ENCODE data around the gene MIEN1. TPM values are rescaled to one million over a fixed set of nuclear protein-coding genes. Genes with fewer than 3 reads are reported as not detected.

The MIEN1 gene
- total and polyA plus RNA-seq, 4 donors: 21.6 to 82.4 (median 46.0) TPM

GRCh38 chr17:39737760-39738567, 7.6 kb upstream of the MIEN1 start, which contains the start of gene GRB7:
TSS of gene GRB7 (plus strand) at chr17:39737938. CDS start at chr17:39742302, 4,364 bp downstream.
- Histone ChIP-seq H3K4me1 (ENCODE audit: control insufficient read depth in 1 of 2, insufficient read depth in 2 of 2, low read length in 2 of 2) (no peaks in the 10 kb centered on the region), H3K9me3 (ENCODE audit: control insufficient read depth, low read length) (no peaks in the 10 kb centered on the region), H3K27ac (ENCODE audit: low read depth in 1 of 2, low read length in 2 of 2) (no peak within 1 kb of the TSS), H3K27me3 (ENCODE audit: control insufficient read depth in 1 of 2, insufficient read depth in 2 of 2, low read length in 1 of 2) (no peaks in the 10 kb centered on the region), H3K36me3 (ENCODE audit: control insufficient read depth in 1 of 2, insufficient read depth in 2 of 2, low read length in 1 of 2) (no peaks in the 10 kb centered on the region), H3K4me3 (ENCODE audit: low read length in 2 of 2) (no peak within 1 kb of the TSS)
- WGBS, 2 donors: 6% methylated on average over 33 to 34 of the region's 34 CpGs
- ATAC-seq (ENCODE audit: low FRiP score): peak; percentile 36
- intact Hi-C loops (cut with DNase I): no loop called here
- DNase-seq: no peak

GRCh38 chr17:39737206-39737759, 7.0 kb upstream of the MIEN1 start:
- Histone ChIP-seq H3K36me3 (ENCODE audit: control insufficient read depth in 1 of 2, insufficient read depth in 2 of 2, low read length in 1 of 2) (no peaks in the 10 kb centered on the region), H3K27me3 (ENCODE audit: control insufficient read depth in 1 of 2, insufficient read depth in 2 of 2, low read length in 1 of 2) (no peaks in the 10 kb centered on the region), H3K27ac (ENCODE audit: low read depth in 1 of 2, low read length in 2 of 2) (no peak overlapping the region), H3K4me3 (ENCODE audit: low read length in 2 of 2) (no peak overlapping the region), H3K9me3 (ENCODE audit: control insufficient read depth, low read length) (no peaks in the 10 kb centered on the region), H3K4me1 (ENCODE audit: control insufficient read depth in 1 of 2, insufficient read depth in 2 of 2, low read length in 2 of 2) (no peaks in the 10 kb centered on the region)
- 63 to 65% methylated on average over 13 of the region's 13 CpGs for WGBS, 2 donors
- intact Hi-C loops (cut with DNase I): no loop called here
- ATAC-seq (ENCODE audit: low FRiP score) (no peak), DNase-seq (no peak)

- intact Hi-C loops (cut with DNase I): no loop called here
- DNase-seq: no peak
- ATAC-seq (ENCODE audit: low FRiP score): no peak
- H3K4me1 ChIP-seq (ENCODE audit: control insufficient read depth in 1 of 2, insufficient read depth in 2 of 2, low read length in 2 of 2): no peaks in the 10 kb centered on the region
- H3K9me3 ChIP-seq (ENCODE audit: control insufficient read depth, low read length): no peaks in the 10 kb centered on the region
- WGBS, 2 donors: 85 to 89% methylated on average over 10 of the region's 10 CpGs
- H3K27ac ChIP-seq (ENCODE audit: low read depth in 1 of 2, low read length in 2 of 2): no peak overlapping the region
- no peaks in the 10 kb centered on the region for H3K27me3 ChIP-seq (ENCODE audit: control insufficient read depth in 1 of 2, insufficient read depth in 2 of 2, low read length in 1 of 2)
- no peak overlapping the region for H3K4me3 ChIP-seq (ENCODE audit: low read length in 2 of 2)
- no peaks in the 10 kb centered on the region for H3K36me3 ChIP-seq (ENCODE audit: control insufficient read depth in 1 of 2, insufficient read depth in 2 of 2, low read length in 1 of 2)
Observed at GRCh38 chr17:39736319-39737165, 6.2 kb upstream of the MIEN1 start.

- no peaks in the 10 kb centered on the region for H3K9me3 ChIP-seq (ENCODE audit: control insufficient read depth, low read length)
- WGBS, 2 donors: 82 to 84% methylated on average over 2 of the region's 2 CpGs
Observed at GRCh38 chr17:39735882-39736281, 5.5 kb upstream of the MIEN1 start.

DNA sequence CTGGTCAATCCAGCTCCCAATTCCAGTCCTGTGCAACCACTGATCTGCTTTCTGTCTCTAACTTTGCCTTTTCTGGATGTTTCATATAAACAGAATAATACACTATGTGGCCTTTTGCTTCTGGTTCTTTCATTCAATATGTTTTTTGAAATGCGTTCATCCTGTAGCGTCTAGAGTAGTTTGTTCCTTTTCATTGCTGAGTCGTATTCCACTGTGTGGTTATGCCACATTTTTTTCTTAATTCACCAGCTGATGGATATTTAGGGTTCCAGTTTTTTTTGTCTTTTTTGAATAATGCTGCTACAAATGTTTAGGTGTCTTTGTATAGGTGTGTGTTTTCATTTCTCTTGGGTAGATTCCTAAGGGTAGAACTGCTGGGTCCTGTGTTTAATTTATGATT, 2.3 kb upstream of the MIEN1 start:
- intact Hi-C loops (cut with DNase I): loop anchor here (5.0 kb wide), 3 partner anchors 55 to 110 kb away; partner anchors contain the start of gene STARD3 (in 1 of the 2)
- no peak for ATAC-seq (ENCODE audit: low FRiP score)
- 94 to 97% methylated on average over 3 of the region's 3 CpGs for WGBS, 2 donors
- H3K9me3 ChIP-seq (ENCODE audit: control insufficient read depth, low read length): no peaks in the 10 kb centered on the region
- DNase-seq: no peak
- no peaks in the 10 kb centered on the region for H3K36me3 ChIP-seq (ENCODE audit: control insufficient read depth in 1 of 2, insufficient read depth in 2 of 2, low read length in 1 of 2)
- no peak overlapping the region for H3K27ac ChIP-seq (ENCODE audit: low read depth in 1 of 2, low read length in 2 of 2)
- no peak overlapping the region for H3K4me3 ChIP-seq (ENCODE audit: low read length in 2 of 2)
- H3K27me3 ChIP-seq (ENCODE audit: control insufficient read depth in 1 of 2, insufficient read depth in 2 of 2, low read length in 1 of 2): no peaks in the 10 kb centered on the region
- H3K4me1 ChIP-seq (ENCODE audit: control insufficient read depth in 1 of 2, insufficient read depth in 2 of 2, low read length in 2 of 2): no peaks in the 10 kb centered on the region

More at GRCh38 chr17:39735882-39736281, 5.5 kb upstream of the MIEN1 start:
- H3K4me1 ChIP-seq (ENCODE audit: control insufficient read depth in 1 of 2, insufficient read depth in 2 of 2, low read length in 2 of 2): no peaks in the 10 kb centered on the region
- no peak overlapping the region for H3K4me3 ChIP-seq (ENCODE audit: low read length in 2 of 2)
- H3K27ac ChIP-seq (ENCODE audit: low read depth in 1 of 2, low read length in 2 of 2): no peak overlapping the region
- H3K27me3 ChIP-seq (ENCODE audit: control insufficient read depth in 1 of 2, insufficient read depth in 2 of 2, low read length in 1 of 2): no peaks in the 10 kb centered on the region
- ATAC-seq (ENCODE audit: low FRiP score): no peak
- DNase-seq: no peak
- intact Hi-C loops (cut with DNase I): no loop called here
- H3K36me3 ChIP-seq (ENCODE audit: control insufficient read depth in 1 of 2, insufficient read depth in 2 of 2, low read length in 1 of 2): no peaks in the 10 kb centered on the region

DNA sequence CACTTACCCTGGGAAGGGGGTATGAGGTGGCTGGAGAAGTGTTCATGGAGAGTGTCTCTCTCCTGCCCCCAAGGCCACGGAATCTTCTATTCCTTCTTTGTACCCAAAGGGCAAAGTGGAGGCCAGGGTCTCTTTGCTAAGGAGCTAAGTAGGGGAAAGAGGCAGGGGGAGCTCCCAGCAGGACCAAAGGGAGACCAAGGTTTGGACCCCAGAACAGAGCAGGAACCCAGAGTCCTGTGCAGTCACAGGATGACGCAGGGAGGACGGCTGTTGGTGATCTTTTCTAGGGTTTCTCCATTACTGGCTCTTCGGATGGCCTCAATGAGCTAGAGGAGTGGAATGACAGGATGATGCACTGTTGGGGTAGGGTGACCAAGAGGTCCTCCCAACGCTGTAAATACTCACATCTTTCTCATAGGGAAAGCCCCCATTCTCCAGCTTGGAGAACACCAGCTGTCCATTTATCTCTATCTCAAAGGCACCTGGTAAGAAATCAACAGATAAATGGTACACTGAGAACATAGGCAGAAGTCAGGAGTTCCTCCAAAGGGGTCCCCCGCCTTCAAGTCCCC, 966 bp downstream of the MIEN1 start:
- intact Hi-C loops (cut with DNase I): loop anchor here in 1 of 2 donors (5.0 to 10.0 kb wide), 3 partner anchors 55 to 92 kb away; partner anchors contain the start of genes PNMT, STARD3 and TCAP
- DNase-seq (peak in 1 of 2 donors; percentile 26), ATAC-seq (ENCODE audit: low FRiP score) (no peak)

DNA sequence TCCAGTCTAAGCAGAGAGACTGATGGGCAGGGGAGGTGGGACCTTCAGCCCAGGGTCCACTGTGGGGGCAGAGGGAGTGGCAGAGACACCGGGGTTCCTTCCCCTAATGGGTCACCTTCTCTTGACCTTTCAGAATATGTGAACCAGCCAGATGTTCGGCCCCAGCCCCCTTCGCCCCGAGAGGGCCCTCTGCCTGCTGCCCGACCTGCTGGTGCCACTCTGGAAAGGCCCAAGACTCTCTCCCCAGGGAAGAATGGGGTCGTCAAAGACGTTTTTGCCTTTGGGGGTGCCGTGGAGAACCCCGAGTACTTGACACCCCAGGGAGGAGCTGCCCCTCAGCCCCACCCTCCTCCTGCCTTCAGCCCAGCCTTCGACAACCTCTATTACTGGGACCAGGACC, 2.8 kb downstream of the MIEN1 start:
- Histone ChIP-seq H3K27ac (ENCODE audit: low read depth in 1 of 2, low read length in 2 of 2) (no peak overlapping the region), H3K4me1 (ENCODE audit: control insufficient read depth in 1 of 2, insufficient read depth in 2 of 2, low read length in 2 of 2) (no peaks in the 10 kb centered on the region), H3K27me3 (ENCODE audit: control insufficient read depth in 1 of 2, insufficient read depth in 2 of 2, low read length in 1 of 2) (no peaks in the 10 kb centered on the region), H3K4me3 (ENCODE audit: low read length in 2 of 2) (no peak overlapping the region), H3K9me3 (ENCODE audit: control insufficient read depth, low read length) (no peaks in the 10 kb centered on the region), H3K36me3 (ENCODE audit: control insufficient read depth in 1 of 2, insufficient read depth in 2 of 2, low read length in 1 of 2) (peaks cover 0 to 7% of the 10 kb centered on the region in 2 donors)
- 60 to 66% methylated on average over 10 of the region's 10 CpGs for WGBS, 2 donors
- ATAC-seq (ENCODE audit: low FRiP score): no peak
- intact Hi-C loops (cut with DNase I): loop anchor here in 1 of 2 donors (5.0 to 10.0 kb wide), 3 partner anchors 57 to 90 kb away; partner anchors contain the start of genes PNMT, STARD3 and TCAP
- no peak for DNase-seq

More for the DNA sequence above, 966 bp downstream of the MIEN1 start:
- Histone ChIP-seq H3K9me3 (ENCODE audit: control insufficient read depth, low read length) (no peaks in the 10 kb centered on the region), H3K27ac (ENCODE audit: low read depth in 1 of 2, low read length in 2 of 2) (no peak overlapping the region), H3K36me3 (ENCODE audit: control insufficient read depth in 1 of 2, insufficient read depth in 2 of 2, low read length in 1 of 2) (peaks cover 0 to 5% of the 10 kb centered on the region in 2 donors), H3K4me3 (ENCODE audit: low read length in 2 of 2) (no peak overlapping the region), H3K27me3 (ENCODE audit: control insufficient read depth in 1 of 2, insufficient read depth in 2 of 2, low read length in 1 of 2) (no peaks in the 10 kb centered on the region), H3K4me1 (ENCODE audit: control insufficient read depth in 1 of 2, insufficient read depth in 2 of 2, low read length in 2 of 2) (no peaks in the 10 kb centered on the region)
- 58 to 59% methylated on average over 6 of the region's 6 CpGs for WGBS, 2 donors

DNA sequence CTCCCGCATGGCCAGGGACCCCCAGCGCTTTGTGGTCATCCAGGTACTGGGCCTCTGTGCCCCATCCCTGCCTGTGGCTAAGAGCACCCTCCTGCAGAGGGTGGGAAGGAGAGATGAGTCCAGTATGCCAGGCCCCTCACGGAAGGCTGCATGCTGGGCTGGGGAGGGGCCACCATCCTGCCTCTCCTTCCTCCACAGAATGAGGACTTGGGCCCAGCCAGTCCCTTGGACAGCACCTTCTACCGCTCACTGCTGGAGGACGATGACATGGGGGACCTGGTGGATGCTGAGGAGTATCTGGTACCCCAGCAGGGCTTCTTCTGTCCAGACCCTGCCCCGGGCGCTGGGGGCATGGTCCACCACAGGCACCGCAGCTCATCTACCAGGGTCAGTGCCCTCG, 3.7 kb downstream of the MIEN1 start:
- Histone ChIP-seq H3K9me3 (ENCODE audit: control insufficient read depth, low read length) (no peaks in the 10 kb centered on the region), H3K27ac (ENCODE audit: low read depth in 1 of 2, low read length in 2 of 2) (no peak overlapping the region), H3K36me3 (ENCODE audit: control insufficient read depth in 1 of 2, insufficient read depth in 2 of 2, low read length in 1 of 2) (peaks cover 0 to 7% of the 10 kb centered on the region in 2 donors), H3K4me1 (ENCODE audit: control insufficient read depth in 1 of 2, insufficient read depth in 2 of 2, low read length in 2 of 2) (no peaks in the 10 kb centered on the region), H3K4me3 (ENCODE audit: low read length in 2 of 2) (no peak overlapping the region), H3K27me3 (ENCODE audit: control insufficient read depth in 1 of 2, insufficient read depth in 2 of 2, low read length in 1 of 2) (no peaks in the 10 kb centered on the region)
- WGBS, 2 donors: 82 to 86% methylated on average over 9 of the region's 9 CpGs
- intact Hi-C loops (cut with DNase I): loop anchor here in 1 of 2 donors (5.0 to 10.0 kb wide), 3 partner anchors 58 to 89 kb away; partner anchors contain the start of genes PNMT, STARD3 and TCAP
- DNase-seq (peak in 1 of 2 donors; percentile 37), ATAC-seq (ENCODE audit: low FRiP score) (no peak)

All from aorta (tissue), 5 donors.